ENCODE data around the gene MAML2. TPM values are rescaled to one million over a fixed set of nuclear protein-coding genes. Genes with fewer than 3 reads are reported as not detected.

MAML2 gene
- total RNA-seq, 3 donors from 2014 or later = 45.6 to 82.8 (median 68.2) TPM

DNA sequence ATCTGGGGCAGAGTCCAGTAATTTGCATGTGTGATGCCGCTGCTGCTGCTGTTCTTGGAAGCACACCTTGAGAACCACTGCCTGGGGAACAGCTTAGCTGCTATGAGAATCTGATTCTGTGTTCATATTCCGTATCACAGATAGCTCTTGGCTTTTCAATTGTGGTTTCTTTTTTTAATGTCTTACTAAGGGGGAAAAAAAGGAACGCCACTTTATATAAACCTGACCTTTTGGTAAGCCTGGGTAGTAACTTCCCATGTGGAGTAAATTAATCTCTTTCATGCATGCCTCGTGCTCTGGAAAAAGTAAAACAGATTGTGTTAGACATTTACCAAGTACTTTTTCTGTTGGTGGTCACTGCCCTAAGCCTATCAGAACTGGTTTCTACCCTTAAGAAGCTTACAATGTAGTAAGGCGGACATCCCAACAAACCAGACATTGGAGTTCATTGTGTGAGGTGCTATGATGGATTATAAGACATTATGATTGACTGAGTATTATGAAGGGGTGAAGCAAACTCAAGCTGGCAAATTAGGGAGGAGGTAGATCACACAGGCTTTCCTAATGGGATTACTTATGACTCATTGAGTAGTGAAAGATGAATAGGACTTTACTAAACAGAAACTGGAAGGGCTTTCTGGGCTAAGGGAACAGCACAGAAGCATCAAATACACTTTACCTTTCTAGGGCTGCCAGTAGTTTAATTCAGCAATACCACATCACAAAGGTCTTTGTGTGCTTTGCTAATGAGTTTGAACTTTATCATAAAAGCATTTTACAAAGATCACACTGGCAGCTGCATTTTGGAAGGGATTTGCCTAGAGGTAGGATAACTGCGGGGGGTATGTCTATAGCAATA is 64.7 kb downstream of the MAML2 start:
- no peak for DNase-seq (ENCODE audit: low spot score in 2 of 2)
- H3K36me3 ChIP-seq = no peaks in the 10 kb centered on the region
- intact Hi-C loops (cut with DNase I; ENCODE audit: low total_unique reads) = no loop called here
- H3K4me3 ChIP-seq = no peak overlapping the region
- peaks cover 0 to 6% of the 10 kb centered on the region in 2 donors for H3K4me1 ChIP-seq
- no peaks in the 10 kb centered on the region for H3K9me3 ChIP-seq
- TF ChIP-seq CTCF (IDR thresholded peaks at IDR 0.05) (no peak), POLR2A (IDR thresholded peaks at IDR 0.05) (no peak), POLR2AphosphoS5 (IDR thresholded peaks at IDR 0.05) (no peak)
- H3K27me3 ChIP-seq = no peaks in the 10 kb centered on the region
- peak overlapping the region; percentile 69 to 75 for H3K27ac ChIP-seq

DNA sequence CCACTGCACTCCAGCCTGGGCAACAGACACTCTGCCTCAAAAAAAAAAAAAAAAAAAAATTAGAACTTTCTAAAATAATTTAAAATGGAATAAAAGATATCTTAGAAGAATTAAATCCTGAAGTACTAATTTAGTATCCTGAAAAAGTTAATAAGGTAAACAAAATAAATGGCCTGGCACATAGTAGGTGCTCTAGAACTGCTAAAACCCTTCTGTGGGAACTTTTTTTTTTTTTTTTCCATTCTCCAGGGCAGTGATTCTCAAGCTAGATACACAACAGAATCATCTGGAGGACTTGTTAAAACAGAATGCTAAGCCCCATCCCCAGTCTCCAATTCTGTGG is 65.3 kb downstream of the MAML2 start:
- Histone ChIP-seq H3K27ac (peak overlapping the region in 1 of 2 donors; percentile 75), H3K27me3 (no peaks in the 10 kb centered on the region), H3K36me3 (no peaks in the 10 kb centered on the region), H3K4me1 (peaks cover 0 to 11% of the 10 kb centered on the region in 2 donors), H3K4me3 (no peak overlapping the region), H3K9me3 (no peaks in the 10 kb centered on the region)
- DNase-seq (ENCODE audit: low spot score in 2 of 2) = no peak
- TF ChIP-seq POLR2AphosphoS5 (IDR thresholded peaks at IDR 0.05) = no peak
- no peak for TF ChIP-seq POLR2A (IDR thresholded peaks at IDR 0.05)
- TF ChIP-seq CTCF (IDR thresholded peaks at IDR 0.05) = no peak
- intact Hi-C loops (cut with DNase I; ENCODE audit: low total_unique reads) = no loop called here

DNA sequence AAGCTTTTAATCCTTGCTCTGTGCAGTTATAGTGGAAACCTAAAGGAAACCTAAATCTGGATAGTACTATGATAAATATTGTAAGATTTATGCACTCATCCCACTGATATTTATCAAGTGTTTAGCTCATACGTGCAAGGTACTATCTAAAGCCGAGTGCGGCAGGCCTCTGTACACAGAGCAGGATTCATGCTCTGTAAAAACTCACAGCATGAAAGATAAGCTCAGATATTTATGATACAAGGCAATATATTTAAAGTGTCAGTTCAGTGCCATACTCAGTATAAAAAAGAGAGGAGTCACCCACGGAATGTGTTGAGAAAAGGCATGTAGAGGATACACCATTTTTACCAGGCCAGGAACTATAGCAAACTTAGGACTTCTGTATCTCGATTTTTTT is 66.2 kb downstream of the MAML2 start:
- H3K9me3 ChIP-seq = no peaks in the 10 kb centered on the region
- no peaks in the 10 kb centered on the region for H3K27me3 ChIP-seq
- peaks cover 4 to 19% of the 10 kb centered on the region in 2 donors for H3K4me1 ChIP-seq
- DNase-seq (ENCODE audit: low spot score in 2 of 2) = no peak
- intact Hi-C loops (cut with DNase I; ENCODE audit: low total_unique reads) = no loop called here
- H3K36me3 ChIP-seq = no peaks in the 10 kb centered on the region
- no peak overlapping the region for H3K27ac ChIP-seq
- H3K4me3 ChIP-seq = no peak overlapping the region
- no peak for TF ChIP-seq CTCF (IDR thresholded peaks at IDR 0.05)
- TF ChIP-seq POLR2A (IDR thresholded peaks at IDR 0.05) = no peak
- TF ChIP-seq POLR2AphosphoS5 (IDR thresholded peaks at IDR 0.05) = no peak

DNA sequence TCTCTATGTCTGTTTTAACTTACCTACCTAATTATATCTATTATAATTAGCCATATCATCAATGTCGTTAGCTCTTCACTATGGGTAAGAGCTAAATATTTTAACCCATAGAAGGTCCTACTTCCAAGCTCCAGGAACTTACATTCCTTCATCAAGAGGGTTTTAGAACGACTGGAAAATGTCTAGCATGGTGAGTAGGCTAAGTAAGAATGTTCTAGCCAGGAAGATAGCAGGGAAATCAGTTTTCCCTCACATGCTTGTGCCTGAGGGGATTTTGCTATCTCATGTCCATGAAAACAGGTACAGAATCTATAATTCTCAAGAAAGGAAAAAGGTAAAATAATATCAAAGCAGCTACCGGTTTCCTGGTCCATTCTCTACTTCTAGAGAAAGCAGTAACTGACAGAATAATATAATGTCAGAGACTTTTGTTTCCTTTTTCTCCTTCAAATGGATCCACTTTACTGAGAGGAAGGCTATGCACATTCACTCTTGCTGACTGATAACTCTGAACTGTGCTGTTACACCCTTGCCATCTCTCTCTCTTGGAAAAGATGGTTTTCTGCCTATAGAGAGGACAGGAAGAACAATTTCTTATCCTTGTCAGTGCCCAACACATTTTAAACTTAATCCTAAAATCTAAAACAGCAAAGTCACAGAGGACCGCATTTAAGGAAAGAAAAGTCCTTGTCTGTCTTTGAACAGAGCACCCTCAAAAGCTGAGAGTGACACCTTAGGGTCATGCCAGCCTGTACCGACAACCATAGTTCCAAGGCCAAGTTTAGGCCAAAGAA is 67.0 kb downstream of the MAML2 start:
- intact Hi-C loops (cut with DNase I; ENCODE audit: low total_unique reads) = no loop called here
- H3K4me3 ChIP-seq = no peak overlapping the region
- H3K9me3 ChIP-seq = no peaks in the 10 kb centered on the region
- DNase-seq (ENCODE audit: low spot score in 2 of 2) = no peak
- H3K36me3 ChIP-seq = no peaks in the 10 kb centered on the region
- no peak for TF ChIP-seq CTCF (IDR thresholded peaks at IDR 0.05)
- no peak for TF ChIP-seq POLR2AphosphoS5 (IDR thresholded peaks at IDR 0.05)
- no peak for TF ChIP-seq POLR2A (IDR thresholded peaks at IDR 0.05)
- peaks cover 4 to 21% of the 10 kb centered on the region in 2 donors for H3K4me1 ChIP-seq
- H3K27ac ChIP-seq = peak overlapping the region in 1 of 2 donors; percentile 17
- no peaks in the 10 kb centered on the region for H3K27me3 ChIP-seq

DNA sequence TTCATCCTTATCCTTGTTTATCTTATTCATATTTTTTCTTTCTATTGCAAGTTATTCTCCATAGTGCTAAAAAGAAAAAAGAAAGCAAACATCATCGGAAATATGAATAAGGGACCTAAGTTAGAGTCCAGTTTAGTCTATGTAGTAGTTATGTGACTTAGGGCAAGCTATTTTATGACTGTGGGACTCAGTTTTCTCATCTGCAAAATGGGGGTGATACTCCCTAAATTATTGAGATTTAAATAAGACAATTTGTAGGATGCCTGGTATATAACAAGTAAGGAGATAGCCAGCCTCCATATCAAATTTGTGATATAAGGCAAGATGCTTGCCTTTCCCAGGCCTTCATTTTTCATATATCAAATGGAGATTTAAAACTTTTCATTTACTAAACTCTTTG is 69.5 kb downstream of the MAML2 start:
- no peaks in the 10 kb centered on the region for H3K27me3 ChIP-seq
- no peaks in the 10 kb centered on the region for H3K9me3 ChIP-seq
- peaks cover 4 to 21% of the 10 kb centered on the region in 2 donors for H3K4me1 ChIP-seq
- H3K4me3 ChIP-seq = no peak overlapping the region
- H3K36me3 ChIP-seq = no peaks in the 10 kb centered on the region
- TF ChIP-seq POLR2AphosphoS5 (IDR thresholded peaks at IDR 0.05) (no peak), CTCF (IDR thresholded peaks at IDR 0.05) (no peak), POLR2A (IDR thresholded peaks at IDR 0.05) (no peak)
- DNase-seq (ENCODE audit: low spot score in 2 of 2) = no peak
- intact Hi-C loops (cut with DNase I; ENCODE audit: low total_unique reads) = no loop called here
- H3K27ac ChIP-seq = peak overlapping the region in 1 of 2 donors; percentile 84
